ENCODE measurements around the gene COPS8. TPM values are rescaled to one million over a fixed set of nuclear protein-coding genes. Genes with fewer than 3 reads are reported as not detected.

COPS8 gene
- total RNA-seq, 4 donors from 2014 or later: 59.0 to 88.3 (median 77.7) TPM

GRCh38 chr2:237074211-237074993 lies 11.3 kb upstream of the COPS8 start:
- H3K4me3 ChIP-seq: no peak overlapping the region
- H3K27ac ChIP-seq: no peak overlapping the region
- TF ChIP-seq POLR2AphosphoS5 (IDR thresholded peaks at IDR 0.05): no peak
- H3K36me3 ChIP-seq: no peaks in the 10 kb centered on the region
- no peaks in the 10 kb centered on the region for H3K4me1 ChIP-seq
- H3K27me3 ChIP-seq: no peaks in the 10 kb centered on the region
- no peak for DNase-seq (ENCODE audit: low spot score in 2 of 2)
- 80% methylated on average over 7 of the region's 7 CpGs for WGBS
- no peaks in the 10 kb centered on the region for H3K9me3 ChIP-seq

DNA sequence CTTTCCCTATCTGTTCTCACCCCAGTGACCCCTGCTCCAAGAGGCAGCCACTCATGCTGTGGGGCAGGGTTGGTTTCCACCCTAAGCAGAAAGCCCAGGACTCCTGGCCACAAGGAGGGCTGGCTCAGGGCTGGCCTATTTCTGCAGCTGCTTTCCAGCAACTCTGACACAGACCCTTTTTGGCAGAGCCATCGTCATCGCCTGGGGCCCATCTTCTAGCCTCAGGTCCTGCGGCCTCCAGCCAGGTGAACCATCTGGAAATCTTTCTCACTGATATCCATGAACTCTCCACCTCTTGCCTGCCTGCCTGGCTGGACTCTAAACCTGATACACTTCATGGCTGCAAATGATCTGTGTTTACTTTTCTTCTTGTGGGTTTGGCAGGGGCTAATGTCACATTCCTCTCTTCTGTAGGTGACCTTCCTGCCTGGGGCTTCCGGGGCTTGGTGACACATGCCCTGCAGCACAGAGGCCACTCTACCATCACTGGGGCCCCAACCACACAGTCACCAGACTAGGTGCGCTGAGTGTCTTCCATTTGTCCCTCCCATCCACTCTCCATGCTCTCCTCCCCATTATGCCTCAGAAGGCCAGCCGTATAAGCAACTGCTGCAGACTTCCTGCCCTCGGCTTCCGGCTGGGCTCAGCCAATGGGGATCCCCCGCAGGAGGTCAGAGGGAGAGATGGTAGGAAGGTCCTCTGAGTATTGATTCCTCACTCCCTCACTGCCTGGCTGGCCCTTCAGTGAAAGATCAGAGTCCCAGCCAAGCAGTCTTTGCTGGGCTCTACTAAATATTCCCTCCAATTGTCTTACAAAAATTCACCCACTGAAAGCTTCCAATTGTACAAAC lies 9.7 kb upstream of the COPS8 start:
- Histone ChIP-seq H3K4me1 (no peaks in the 10 kb centered on the region), H3K36me3 (no peaks in the 10 kb centered on the region), H3K4me3 (no peak overlapping the region), H3K9me3 (no peaks in the 10 kb centered on the region), H3K27ac (no peak overlapping the region), H3K27me3 (no peaks in the 10 kb centered on the region)
- TF ChIP-seq POLR2A (IDR thresholded peaks at IDR 0.05) (no peak), EP300 (IDR thresholded peaks at IDR 0.05) (no peak), POLR2AphosphoS5 (IDR thresholded peaks at IDR 0.05) (no peak)
- TF ChIP-seq, protein P1, sequence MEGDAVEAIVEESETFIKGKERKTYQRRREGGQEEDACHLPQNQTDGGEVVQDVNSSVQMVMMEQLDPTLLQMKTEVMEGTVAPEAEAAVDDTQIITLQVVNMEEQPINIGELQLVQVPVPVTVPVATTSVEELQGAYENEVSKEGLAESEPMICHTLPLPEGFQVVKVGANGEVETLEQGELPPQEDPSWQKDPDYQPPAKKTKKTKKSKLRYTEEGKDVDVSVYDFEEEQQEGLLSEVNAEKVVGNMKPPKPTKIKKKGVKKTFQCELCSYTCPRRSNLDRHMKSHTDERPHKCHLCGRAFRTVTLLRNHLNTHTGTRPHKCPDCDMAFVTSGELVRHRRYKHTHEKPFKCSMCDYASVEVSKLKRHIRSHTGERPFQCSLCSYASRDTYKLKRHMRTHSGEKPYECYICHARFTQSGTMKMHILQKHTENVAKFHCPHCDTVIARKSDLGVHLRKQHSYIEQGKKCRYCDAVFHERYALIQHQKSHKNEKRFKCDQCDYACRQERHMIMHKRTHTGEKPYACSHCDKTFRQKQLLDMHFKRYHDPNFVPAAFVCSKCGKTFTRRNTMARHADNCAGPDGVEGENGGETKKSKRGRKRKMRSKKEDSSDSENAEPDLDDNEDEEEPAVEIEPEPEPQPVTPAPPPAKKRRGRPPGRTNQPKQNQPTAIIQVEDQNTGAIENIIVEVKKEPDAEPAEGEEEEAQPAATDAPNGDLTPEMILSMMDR (IDR thresholded peaks at IDR 0.05): no peak
- WGBS: 80% methylated on average over 9 of the region's 9 CpGs
- no peak for DNase-seq (ENCODE audit: low spot score in 2 of 2)

DNA sequence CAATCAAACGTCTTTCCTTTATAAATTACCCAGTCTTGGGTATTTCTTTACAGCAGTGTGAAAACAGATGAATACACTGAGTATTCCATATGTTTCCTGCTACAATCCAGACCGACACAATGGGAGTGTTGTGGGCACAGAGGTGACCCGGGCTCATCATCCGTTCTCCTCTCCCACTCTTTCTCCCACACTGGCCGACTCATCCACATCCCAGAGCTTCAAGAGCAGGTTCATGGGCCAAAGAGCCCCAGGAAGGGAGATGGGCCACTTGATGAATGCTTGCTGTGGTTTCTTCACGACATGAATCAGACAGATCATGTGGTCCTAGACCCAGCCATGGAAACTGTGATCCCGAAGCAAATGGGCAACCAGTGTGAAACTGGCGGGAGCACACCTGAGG lies 4.1 kb upstream of the COPS8 start:
- Histone ChIP-seq H3K9me3 (no peaks in the 10 kb centered on the region), H3K36me3 (no peaks in the 10 kb centered on the region), H3K27ac (no peak overlapping the region), H3K4me3 (no peak overlapping the region), H3K27me3 (no peaks in the 10 kb centered on the region), H3K4me1 (peaks cover 13% of the 10 kb centered on the region)
- DNase-seq (ENCODE audit: low spot score in 2 of 2): no peak
- 96% methylated on average over 8 of the region's 8 CpGs for WGBS
- TF ChIP-seq, protein P1 (IDR thresholded peaks at IDR 0.05): no peak
- TF ChIP-seq POLR2AphosphoS5 (IDR thresholded peaks at IDR 0.05): no peak
- TF ChIP-seq POLR2A (IDR thresholded peaks at IDR 0.05): no peak
- no peak for TF ChIP-seq EP300 (IDR thresholded peaks at IDR 0.05)

- no peak for DNase-seq (ENCODE audit: low spot score in 2 of 2)
- H3K9me3 ChIP-seq: no peaks in the 10 kb centered on the region
- WGBS: 93% methylated on average over 3 of the region's 3 CpGs
- H3K4me3 ChIP-seq: no peak overlapping the region
- H3K27me3 ChIP-seq: no peaks in the 10 kb centered on the region
- TF ChIP-seq POLR2A (IDR thresholded peaks at IDR 0.05) (no peak), POLR2AphosphoS5 (IDR thresholded peaks at IDR 0.05) (no peak), EP300 (IDR thresholded peaks at IDR 0.05) (no peak)
- TF ChIP-seq, protein P1 (IDR thresholded peaks at IDR 0.05): no peak
- no peak overlapping the region for H3K27ac ChIP-seq
- H3K36me3 ChIP-seq: no peaks in the 10 kb centered on the region
- peaks cover 27% of the 10 kb centered on the region for H3K4me1 ChIP-seq
These were observed 2.7 kb upstream of the COPS8 start for GRCh38 chr2:237083026-237083425.

DNA sequence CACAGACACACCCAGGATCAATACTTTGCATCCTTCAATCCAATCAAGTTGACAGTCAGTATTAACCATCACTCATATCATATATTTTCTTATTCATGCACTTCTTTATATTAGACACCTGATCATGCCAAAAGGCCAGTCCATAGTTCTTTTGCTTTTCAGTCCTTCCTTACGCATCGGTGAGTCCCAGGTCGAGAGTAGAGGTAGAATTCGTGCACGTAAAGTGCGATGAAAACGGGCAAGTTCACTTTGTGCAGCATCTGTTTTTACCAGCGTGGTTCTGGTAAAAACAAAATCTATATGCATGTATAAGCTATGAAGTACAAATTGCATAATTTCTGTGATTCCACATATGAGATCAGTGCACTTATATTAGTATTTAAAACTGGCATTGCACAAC lies 1.2 kb upstream of the COPS8 start:
- WGBS: 90% methylated on average over 8 of the region's 8 CpGs
- Histone ChIP-seq H3K36me3 (no peaks in the 10 kb centered on the region), H3K4me3 (no peak overlapping the region), H3K4me1 (peaks cover 28% of the 10 kb centered on the region), H3K9me3 (no peaks in the 10 kb centered on the region), H3K27me3 (no peaks in the 10 kb centered on the region), H3K27ac (no peak overlapping the region)
- no peak for DNase-seq (ENCODE audit: low spot score in 2 of 2)
- TF ChIP-seq POLR2A (IDR thresholded peaks at IDR 0.05) (no peak), POLR2AphosphoS5 (IDR thresholded peaks at IDR 0.05) (no peak), EP300 (IDR thresholded peaks at IDR 0.05) (no peak)
- TF ChIP-seq, protein P1 (IDR thresholded peaks at IDR 0.05): no peak
